T1000 (cell line): Measurements from ENCODE around the gene LSMEM2.
A peak's percentile ranks its signal among the peaks of the same experiment; 100 is the strongest.

Source experiments
- DNase-seq: peaks from one replicate; lab custom pipeline; 2025; ENCODE audit warnings: mixed read lengths; lab: John Stamatoyannopoulos, UW

The LSMEM2 gene

GRCh38 chr3:50322115-50322385 is 43.2 kb downstream of the LSMEM2 start:
- DNase-seq = no peak

- DNase-seq = no peak
Observed at GRCh38 chr3:50322386-50323091, 43.7 kb downstream of the LSMEM2 start, which contains the start of gene HYAL2. Gene HYAL2, minus strand, starts transcription at chr3:50322745. Its CDS starts 2,256 bp downstream, at chr3:50320489.

GRCh38 chr3:50323092-50323600 is 44.3 kb downstream of the LSMEM2 start:
- no peak for DNase-seq

- DNase-seq = no peak
Observed at GRCh38 chr3:50323614-50324199, 44.8 kb downstream of the LSMEM2 start.

- DNase-seq = peak; percentile 47
Observed at GRCh38 chr3:50324351-50325112, 45.6 kb downstream of the LSMEM2 start.

- no peak for DNase-seq
Observed at GRCh38 chr3:50325113-50325480, 46.2 kb downstream of the LSMEM2 start.

GRCh38 chr3:50325497-50326181 is 46.8 kb downstream of the LSMEM2 start:
- DNase-seq = no peak

- no peak for DNase-seq
Observed at GRCh38 chr3:50326182-50326541, 47.3 kb downstream of the LSMEM2 start.

- DNase-seq = no peak
Observed at GRCh38 chr3:50327129-50327528, 48.2 kb downstream of the LSMEM2 start.

GRCh38 chr3:50327943-50328691 is 49.2 kb downstream of the LSMEM2 start, which contains the start of gene TUSC2:
Gene TUSC2, minus strand, starts transcription at chr3:50328223. Its CDS starts 124 bp downstream, at chr3:50328099.
- DNase-seq = peak; percentile 94

GRCh38 chr3:50330330-50330729 is 51.4 kb downstream of the LSMEM2 start:
- no peak for DNase-seq

GRCh38 chr3:50331364-50331907 is 52.5 kb downstream of the LSMEM2 start:
- no peak for DNase-seq

- no peak for DNase-seq
Observed at GRCh38 chr3:50333744-50334328, 54.9 kb downstream of the LSMEM2 start.

- DNase-seq = no peak
Observed at GRCh38 chr3:50334339-50335075, 55.6 kb downstream of the LSMEM2 start.

- DNase-seq = no peak
Observed at GRCh38 chr3:50336452-50337174, 57.7 kb downstream of the LSMEM2 start.

GRCh38 chr3:50337175-50337861 is 58.4 kb downstream of the LSMEM2 start:
- peak; percentile 98 for DNase-seq
